Stimulated activated CD4-positive, alpha-beta T cell treated with anti-CD3 and anti-CD28 coated beads, Interleukin-2, amount 100 ng/mL, for 48 hours (primary cell): ENCODE results near the gene ADARB2.

ENCODE experiments used
- DNase-seq, 2 donors: peaks; one replicate each; pipeline ENCODE4 v3.0.0-alpha.2; 2020

ADARB2 gene

DNA sequence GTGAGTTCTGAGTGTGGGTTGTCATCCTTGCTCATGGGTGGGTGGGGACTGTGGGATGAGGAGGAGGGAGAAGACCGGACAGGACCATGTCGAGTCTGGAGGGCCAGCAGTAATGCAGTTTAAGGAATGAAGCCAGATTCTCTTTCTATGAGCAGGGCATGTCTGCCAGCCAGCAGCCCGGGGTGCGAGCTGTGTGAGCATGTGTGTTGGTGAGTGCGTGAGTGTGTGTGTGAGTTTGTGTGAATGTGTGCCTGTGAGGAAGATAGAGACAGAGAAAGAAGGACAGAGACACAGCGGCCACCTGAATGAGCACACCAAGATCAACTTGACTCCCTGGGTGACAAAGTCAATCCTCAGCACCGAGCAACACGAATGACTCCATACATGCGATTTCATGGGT lies 52.3 kb downstream of the ADARB2 start:
- no peak for DNase-seq

DNA sequence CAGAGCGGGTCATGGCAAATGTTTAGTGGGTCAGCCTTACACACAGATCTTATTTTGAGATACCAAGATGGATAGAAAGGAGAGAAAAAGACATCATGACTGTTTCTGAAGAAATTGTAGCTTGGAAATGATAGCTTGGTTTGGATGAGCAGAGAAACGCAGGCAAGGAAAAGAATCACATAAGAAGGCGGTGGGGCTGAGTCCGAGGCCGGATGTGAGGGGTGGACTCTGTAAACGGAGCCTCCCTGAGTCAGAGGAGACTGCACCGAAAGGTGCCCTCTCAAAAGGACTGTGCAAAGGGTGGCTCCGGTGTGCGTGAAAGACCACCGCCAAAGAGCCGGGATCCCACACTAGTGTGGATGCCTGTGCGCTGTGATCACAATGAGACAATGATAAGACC lies 53.7 kb downstream of the ADARB2 start:
- no peak for DNase-seq

DNA sequence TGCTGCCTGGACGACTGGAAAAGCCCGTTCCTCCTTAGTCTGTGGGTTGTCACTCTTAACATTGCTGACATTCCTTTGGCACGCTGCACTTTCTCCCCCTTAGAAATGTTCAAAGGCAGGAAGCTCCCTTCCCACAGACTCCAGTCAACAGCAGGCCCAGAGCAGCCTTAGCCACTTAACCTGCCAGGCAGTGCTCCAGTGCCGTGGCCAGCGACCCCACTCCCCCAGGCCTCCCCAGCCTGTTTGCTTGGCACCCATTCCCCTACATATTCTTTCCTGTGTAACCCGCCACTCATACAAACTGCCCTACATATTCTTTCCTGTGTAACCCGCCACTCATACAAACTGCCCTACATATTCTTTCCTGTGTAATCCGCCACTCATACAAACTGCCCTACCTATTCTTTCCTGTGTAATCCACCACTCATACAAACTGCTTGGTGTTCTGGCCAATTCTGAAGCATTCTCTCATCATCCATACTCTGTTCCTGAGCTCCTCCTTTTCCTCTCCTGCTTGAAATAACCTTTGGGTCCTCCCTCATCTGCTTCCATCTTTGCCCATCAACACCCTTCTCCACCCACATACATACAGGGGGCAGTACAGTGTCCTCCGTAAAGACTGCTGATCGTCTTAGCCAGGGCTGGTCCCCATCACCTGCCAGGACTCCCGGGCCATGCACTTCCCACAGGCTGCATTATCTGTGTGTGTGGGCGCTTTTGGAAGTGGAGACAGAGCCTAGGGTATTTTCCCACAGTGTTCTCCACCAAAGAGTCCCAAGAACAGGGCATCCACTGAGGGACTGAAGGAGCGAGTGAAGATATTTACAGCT lies 57.3 kb downstream of the ADARB2 start:
- no peak for DNase-seq

DNA sequence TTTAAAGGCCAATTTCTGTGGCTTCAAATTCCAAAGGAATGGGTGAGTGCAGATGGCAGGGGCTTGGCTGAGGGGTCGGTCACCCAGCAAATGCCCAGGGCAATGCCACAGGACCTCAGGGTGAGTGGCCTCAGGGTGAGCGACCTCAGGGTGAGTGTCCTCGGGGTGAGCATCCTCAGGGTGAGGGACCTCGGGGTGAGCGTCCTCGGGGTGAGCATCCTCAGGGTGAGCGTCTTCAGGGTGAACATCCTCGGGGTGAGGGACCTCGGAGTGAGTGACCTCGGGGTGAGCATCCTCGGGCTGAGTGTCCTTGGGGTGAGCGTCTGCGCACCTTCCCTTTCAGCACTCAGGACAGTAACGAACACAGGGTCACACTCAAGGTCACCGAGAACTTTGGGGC lies 59.2 kb downstream of the ADARB2 start:
- DNase-seq, result no peak

DNA sequence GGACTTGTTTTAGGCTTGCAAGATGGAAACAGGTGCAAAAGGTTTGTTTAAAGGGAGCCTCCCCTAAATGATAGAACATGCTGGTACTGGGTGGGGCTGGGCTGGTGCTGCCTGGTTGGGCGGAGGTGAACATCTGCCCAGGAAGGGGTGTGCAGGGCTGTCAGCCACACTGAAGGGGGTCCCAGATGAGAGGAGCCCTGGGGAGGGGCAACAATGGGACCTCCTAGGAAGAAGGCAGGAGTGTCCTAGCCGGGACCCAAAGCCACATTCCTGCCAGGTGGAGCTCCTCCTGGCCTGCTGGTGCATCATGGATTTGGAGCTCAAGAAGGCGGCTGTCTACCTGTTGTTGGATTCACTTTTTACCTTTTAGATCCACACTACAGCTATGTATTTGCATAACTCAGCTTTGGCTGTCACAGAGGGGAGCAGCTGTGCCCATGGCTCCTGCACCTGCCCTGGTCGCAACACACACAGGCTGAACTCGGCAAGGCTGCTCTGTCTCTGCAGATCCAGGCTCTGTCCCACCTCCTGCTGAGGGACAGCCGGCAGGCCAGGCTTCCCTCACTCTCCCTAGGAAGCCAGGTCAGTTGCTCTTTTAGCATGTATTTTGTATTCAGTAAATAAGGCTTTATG lies 59.9 kb downstream of the ADARB2 start:
- DNase-seq, result no peak

DNA sequence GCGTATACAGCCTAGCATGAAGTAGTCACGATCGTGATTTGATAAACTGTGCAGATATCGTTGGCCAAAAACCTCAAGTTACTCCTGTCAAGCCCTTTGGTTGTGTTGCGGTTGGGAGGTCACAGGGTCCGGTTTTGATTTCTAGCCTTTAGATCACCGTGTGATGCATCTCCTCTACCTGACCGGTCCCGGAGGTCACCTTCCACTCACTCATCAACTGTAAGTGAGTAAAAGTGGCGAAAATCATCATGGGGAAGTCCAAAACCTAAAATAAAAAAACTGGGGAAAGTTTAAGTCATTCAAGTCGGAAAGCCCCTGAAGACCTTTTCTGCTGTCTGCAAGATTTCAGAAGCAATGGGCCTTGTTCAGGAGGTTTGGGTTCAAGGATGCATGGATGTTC lies 62.8 kb downstream of the ADARB2 start:
- DNase-seq, result no peak

DNA sequence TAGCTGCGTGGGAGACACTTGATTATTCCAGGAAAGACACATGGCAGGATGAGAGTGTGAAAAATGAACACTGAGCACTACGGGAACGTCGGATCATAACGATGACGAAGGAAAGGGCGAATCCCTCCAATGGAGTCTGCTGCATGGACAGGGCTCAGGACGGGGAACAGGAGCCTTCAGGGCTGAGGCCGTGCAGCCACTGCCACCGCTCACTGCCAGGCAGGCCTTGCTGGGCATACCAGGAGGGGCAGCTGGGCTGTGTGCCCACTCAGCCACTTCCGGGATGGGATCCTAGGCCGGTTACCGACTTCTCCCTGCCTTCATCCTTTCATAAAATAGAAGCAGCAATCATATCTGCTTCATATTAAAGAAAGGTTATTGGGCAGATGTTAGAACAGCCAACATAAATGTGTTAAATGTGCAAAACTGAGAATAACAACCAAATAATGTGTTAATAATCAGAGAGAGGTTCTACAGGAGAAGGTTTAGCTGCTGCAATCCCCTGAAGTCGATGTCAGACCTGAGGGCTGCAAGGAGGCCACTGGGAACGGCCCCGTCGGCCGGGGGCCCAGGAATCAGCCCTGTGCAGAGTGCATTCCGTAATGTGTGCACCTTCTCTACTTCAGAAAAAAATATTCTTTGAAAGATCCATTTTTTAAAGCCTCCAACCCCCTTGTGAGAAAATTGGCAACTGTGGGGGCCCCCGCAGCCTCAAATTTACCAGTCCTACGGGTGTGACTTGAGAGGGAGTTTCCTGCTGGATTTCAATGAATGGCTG lies 63.6 kb downstream of the ADARB2 start:
- DNase-seq, result no peak

DNA sequence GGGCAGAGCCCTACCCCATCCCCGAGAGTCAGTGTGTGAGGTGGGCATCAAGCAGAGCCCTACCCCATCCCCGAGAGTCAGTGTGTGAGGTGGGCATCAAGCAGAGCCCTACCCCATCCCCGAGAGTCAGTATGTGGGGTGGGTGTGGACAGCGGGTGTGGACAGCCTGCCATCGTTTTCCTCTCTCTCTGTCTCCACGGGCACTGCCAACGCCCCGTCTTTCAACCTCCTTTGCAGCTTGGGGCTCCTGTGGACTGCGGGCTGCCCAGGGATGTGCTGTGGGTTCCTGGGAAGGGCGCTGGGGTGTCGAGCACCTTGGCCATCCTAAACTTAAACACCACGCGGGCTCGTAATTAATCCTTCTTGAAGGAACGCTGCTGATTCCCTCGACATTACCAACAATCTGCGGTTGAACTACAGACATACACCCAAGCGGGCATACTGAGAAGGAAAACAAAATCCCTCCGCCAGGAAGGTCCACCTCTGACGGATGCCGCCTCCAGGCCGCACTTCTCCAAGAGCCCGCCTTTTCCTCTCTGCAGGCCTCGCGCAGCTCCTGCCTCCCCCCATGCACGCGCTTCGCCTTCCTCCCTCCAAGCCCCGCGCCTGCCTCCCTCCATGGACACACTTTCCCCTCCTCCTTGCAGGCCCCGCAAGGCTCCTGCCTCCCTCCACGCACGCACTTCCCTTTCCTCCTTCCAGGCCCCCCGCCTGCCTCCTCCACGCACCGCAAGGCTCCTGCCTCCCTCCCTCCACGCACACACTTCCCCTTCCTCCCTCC lies 65.1 kb downstream of the ADARB2 start:
- no peak for DNase-seq

DNA sequence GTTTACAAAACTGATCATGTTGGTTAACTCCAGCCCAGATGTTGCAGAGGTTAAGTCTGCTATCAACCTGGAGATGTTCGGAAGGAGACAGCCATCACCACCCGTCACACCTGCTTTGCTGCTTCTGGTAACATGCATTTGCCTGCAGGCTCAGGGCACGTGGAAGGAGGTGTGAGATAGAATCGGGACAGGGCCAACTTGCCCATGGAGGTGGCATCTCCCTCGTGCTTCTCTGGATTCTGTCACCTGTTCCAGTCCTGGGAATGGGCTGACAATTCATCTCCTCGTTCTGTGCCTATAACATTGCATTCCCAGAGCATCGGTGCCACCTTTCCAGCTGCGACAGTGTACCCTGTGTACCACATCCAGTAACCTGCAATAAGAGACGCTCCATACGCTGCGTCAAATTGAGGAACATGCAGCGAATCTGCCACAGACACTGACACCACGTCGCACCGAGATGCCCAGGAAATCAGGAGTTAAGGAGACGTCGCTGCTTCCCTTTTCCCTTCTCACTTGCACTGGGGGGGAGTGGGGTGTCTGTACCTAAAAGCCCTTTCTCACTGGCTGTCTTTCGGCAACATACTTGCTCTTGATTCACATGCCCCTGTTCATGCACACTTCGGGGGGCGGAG lies 65.8 kb downstream of the ADARB2 start:
- no peak for DNase-seq

DNA sequence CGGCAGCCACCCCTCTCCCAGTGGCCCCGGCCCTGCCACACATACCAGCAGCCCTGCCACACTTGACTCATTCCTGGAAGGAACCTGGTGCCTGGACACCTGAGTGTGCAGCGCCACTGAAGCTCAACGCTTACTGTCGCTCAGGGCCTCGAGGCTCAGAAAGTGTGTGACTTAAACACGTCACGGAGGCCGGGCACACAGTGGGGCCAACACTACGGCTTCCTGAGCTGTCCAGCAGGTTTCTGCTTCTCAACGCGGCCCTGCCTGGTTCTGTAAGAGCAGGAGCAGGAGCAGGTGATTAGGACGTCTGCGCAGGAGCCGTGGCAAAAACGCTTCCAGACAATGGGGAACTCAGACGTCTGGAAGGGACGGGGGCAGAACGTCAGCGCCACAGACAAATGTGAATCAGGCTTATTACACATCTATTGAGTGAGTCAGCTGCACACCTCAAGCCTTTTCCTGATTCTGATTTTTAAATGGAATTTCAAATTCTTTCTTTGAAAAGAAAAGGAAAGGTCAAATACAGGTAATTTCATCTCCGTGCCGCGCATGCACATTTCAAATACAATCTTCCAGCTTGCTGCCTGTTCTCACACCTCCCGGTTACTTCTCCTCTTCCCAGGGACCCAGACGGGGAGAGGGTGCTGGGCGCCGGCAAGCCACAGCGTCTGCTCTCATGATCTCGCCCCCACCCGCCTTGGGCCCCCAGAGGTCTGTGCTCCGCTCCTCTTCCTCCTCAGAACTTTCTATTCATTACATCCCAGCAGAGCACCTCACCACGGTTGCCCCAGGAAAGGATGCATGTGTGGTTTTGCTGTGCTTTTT lies 66.6 kb downstream of the ADARB2 start:
- DNase-seq, result no peak

DNA sequence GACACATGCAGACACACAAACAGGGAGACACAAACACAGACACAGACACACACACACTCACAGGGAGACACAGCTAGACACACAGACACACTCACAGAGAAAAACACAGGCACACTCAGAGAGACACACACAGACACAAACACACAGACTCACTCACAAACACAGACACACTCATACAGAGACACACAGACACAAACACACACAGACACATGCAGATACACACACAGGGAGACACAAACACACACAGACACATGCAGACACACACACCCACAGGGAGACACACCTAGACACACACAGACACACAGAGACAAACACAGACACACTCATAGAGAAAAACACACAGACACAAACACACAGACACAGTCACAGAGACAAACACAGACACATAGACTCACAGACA lies 67.9 kb downstream of the ADARB2 start:
- DNase-seq, result no peak

DNA sequence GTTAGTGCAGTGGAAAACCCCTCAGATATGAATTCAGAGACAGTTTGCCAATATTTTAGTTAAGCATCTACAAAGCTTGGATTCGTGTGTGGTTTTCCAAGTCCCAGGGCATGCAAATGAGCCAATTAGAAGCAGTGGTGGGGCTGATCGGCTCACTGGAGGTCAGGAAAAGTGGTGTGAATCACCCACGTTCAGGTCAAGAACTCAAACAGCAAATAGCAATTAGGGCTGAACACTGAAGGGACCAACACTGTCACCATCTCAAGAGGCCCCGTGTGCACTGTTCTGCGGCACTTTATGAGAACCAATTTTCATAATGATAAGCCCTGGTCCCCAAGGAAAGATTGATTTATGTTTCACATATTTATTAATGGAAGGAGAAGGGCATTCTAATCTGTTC lies 68.9 kb downstream of the ADARB2 start:
- no peak for DNase-seq

DNA sequence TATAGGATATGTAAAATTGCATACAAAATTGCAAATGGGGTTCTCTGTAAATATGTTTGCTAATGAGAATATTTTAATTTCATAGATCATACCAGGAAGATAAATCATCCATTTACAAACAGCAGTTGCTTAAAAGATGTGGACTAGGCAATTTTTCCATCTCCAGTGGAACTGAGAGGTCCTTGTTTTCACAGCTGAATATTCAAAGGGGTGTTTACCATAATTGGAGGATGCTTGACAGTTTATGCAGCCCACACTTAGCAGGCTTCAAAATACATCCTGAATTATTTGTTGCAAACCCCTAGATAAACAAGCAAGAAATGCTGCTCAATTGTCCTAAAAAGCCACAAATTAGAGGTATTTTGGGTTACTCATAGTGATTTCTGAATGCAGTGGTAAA lies 69.9 kb downstream of the ADARB2 start:
- DNase-seq, result no peak

DNA sequence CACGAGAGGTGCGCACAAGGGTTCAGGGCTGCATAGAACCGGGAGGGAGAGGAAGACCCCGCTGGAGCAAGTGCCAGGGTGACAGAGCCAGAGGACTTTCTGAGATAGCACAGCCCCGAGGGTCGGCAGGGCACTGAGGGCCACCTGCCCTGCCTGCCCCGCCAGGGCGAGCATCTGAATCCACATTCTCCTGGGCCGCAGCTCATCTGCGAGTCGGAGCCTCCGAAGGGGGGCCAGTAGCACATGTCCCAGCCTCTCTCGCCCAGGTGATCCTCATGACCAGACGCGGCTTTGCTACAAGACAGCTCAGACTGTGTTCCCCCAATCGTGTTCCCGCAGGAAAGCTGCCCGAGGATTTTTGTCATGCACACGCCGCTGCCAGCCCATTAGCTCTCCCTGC lies 71.2 kb downstream of the ADARB2 start:
- DNase-seq, result no peak

DNA sequence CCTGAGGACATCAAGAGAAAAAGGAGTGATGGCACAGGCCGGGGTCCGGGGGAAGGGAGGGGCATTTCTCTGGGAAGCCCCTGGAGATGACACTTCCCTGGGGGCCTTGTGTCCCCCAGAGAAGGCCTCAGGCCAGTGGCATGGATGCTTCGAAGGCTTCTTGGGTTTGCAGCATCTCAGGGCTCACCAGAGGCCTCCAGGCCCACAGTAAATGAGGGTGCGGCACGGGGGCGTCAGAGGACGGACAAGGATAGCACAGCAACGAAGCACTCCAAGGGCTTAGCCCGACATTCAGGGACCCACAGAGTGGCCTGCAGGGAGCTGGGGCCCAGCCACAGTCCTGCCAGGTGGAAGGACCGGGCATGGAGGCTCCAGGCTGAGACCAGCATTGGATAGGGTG lies 71.6 kb downstream of the ADARB2 start:
- no peak for DNase-seq

DNA sequence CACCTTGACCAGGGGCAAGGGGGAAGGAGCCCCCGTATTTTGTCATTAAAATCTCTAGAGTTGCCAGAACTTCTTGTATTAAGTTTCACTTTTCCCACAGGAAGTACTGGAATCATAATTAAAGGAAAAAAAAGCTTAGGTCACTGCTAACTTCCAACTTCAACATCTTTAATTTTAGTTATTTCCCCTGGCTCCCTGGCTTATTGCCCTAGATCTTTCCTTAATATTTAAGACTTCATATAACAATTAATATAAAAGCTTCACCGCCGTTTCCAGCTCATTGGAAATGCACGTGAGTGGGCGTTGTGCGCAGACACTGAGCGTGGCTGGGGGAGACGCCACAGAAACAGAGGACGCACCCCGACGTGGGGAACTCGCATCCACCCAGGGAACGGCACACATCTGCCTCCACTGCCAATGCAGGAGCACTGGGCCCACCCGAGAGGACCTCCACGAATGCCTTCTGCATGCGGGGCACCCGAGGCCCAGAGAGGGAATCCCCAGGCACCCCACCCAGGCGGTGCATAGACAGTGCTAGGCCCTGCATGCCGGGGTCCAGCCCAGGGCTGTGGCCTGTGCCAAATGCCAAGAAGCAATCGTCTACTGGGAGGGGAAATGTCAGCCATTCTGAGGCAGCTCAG lies 72.2 kb downstream of the ADARB2 start:
- DNase-seq, result no peak

DNA sequence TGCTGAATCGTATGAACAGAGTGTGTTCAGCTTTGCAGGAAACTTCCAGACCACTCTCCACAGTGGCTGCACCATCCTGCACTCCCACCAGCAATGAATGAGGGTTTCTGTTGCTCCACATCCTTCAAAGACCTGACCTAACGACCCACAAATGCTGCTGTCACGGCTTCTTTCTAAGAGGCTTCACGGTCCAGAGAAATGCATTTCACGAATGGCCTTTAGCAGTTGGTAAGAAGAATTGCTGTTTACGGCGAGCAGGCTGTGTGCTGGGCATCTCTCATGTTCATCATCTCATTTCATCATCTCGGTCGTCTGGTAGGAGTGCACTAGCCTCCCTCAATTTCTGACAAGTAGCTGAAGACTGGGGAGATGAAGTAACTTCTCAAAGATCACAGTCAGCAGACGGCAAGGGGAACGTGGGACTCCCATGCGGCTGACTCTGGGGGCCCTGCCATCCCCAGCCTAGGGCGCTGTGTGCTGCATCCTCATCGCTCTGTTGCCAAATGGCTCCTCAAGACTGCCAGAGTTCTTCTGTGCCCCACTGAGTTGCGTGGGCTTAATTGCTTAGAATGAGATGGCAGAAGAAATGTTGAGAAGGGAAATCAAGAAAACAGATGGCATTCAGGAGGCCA lies 72.9 kb downstream of the ADARB2 start:
- no peak for DNase-seq

DNA sequence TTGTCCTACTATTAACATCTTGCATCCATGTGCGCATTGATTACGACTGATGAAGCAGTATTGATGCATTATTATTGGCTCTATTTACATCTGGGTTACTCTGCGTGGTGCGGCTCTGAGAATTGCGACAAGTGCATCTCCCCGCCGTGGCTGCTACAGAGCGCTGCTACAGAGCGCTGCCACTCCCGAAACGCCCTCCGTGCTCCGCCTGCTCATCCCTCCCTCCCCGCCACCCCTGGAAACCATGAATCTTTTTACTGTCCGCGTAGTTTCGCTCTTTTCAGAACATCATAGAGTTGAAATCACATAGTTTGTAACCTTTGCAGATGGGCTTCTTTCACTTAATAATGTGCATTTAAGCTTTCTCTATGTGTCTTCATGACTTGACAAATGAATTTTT lies 74.1 kb downstream of the ADARB2 start:
- DNase-seq, result no peak

DNA sequence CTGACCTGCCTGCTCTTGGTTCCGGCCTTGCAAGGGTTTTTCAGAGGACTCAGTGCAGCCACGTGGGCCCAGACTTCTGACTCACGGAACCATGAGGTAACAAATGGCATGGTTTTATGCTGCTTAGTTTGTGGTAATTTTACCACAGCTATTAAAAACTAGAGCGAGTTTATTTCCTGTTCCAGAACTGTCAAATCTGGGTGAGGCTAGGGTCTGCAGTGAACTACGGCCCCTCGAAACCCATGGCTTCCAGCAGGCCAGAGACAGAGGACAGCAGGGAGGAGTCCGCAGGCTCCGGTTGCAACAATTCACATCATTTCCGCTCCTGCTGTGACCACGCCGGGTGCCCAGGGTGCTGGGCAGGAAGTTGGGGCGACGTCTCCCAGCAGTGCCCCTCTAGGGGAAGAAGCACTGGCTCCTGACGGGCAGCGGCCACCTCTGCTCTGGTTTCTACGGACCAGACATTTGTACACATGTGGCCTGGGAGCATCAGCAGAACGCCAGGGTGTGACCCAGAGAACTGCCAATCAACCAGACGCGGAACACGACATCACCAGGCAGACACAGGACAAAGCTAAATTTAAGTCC lies 74.8 kb downstream of the ADARB2 start:
- no peak for DNase-seq

DNA sequence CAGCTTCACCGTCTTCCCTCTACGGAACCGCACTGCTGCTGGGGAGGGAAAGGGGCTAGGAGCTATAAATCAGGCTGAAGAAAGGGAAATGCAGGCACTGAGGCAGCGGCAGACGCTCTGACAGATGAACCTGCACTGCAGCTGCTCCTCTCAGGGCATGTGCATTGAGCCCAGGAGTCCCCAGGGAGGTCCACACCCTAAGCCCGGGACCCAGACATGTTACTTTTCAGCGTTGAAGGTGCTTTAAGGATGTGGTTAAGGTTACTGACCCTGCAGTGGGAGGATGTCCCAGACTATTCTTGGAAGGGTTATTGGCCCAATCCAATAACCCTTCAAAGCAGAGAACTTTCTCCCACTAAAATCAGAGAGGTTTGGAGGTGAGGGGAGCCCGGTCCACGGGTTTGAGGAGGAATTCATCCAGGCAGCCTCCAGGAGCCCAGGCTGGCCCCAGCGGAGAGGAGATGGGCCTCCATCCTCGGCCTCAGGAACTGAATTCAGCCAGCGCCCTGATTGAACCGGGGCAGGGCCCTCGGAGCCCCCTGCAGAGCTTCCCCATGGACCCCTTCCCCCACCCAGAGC lies 75.4 kb downstream of the ADARB2 start:
- DNase-seq, result no peak
